ENCODE data around the gene VWC2.
"Not testable (repeated sequence)": the region's sequence is repeated elsewhere in the genome, so short reads cannot be mapped to it uniquely, and the experiment has no call there.

VWC2 gene

GRCh38 chr7:49803812-49804211 is 30.4 kb downstream of the VWC2 start:
- H3K27me3 Mint-ChIP-seq = peaks cover 7% of the 10 kb centered on the region
- no peaks in the 10 kb centered on the region for H3K9me3 Mint-ChIP-seq
- H3K4me1 Mint-ChIP-seq = no peaks in the 10 kb centered on the region
- no peak overlapping the region for H3K4me3 Mint-ChIP-seq
- H3K36me3 Mint-ChIP-seq = no peaks in the 10 kb centered on the region
- no peak overlapping the region for H3K27ac Mint-ChIP-seq

GRCh38 chr7:49805371-49806007 is 32.1 kb downstream of the VWC2 start:
- H3K36me3 Mint-ChIP-seq = no peaks in the 10 kb centered on the region
- peaks cover 7% of the 10 kb centered on the region for H3K27me3 Mint-ChIP-seq
- no peaks in the 10 kb centered on the region for H3K4me1 Mint-ChIP-seq
- no peak overlapping the region for H3K4me3 Mint-ChIP-seq
- no peaks in the 10 kb centered on the region for H3K9me3 Mint-ChIP-seq
- H3K27ac Mint-ChIP-seq = no peak overlapping the region

GRCh38 chr7:49812534-49812933 is 39.1 kb downstream of the VWC2 start:
- H3K4me1 Mint-ChIP-seq = no peaks in the 10 kb centered on the region
- no peaks in the 10 kb centered on the region for H3K27me3 Mint-ChIP-seq
- no peak overlapping the region for H3K27ac Mint-ChIP-seq
- peaks cover 6% of the 10 kb centered on the region for H3K9me3 Mint-ChIP-seq
- H3K36me3 Mint-ChIP-seq = no peaks in the 10 kb centered on the region
- H3K4me3 Mint-ChIP-seq = no peak overlapping the region

GRCh38 chr7:49817279-49817678 is 43.8 kb downstream of the VWC2 start:
- no peaks in the 10 kb centered on the region for H3K27me3 Mint-ChIP-seq
- H3K27ac Mint-ChIP-seq = no peak overlapping the region
- H3K9me3 Mint-ChIP-seq = peaks cover 6% of the 10 kb centered on the region
- no peak overlapping the region for H3K4me3 Mint-ChIP-seq
- no peaks in the 10 kb centered on the region for H3K4me1 Mint-ChIP-seq
- no peaks in the 10 kb centered on the region for H3K36me3 Mint-ChIP-seq

DNA sequence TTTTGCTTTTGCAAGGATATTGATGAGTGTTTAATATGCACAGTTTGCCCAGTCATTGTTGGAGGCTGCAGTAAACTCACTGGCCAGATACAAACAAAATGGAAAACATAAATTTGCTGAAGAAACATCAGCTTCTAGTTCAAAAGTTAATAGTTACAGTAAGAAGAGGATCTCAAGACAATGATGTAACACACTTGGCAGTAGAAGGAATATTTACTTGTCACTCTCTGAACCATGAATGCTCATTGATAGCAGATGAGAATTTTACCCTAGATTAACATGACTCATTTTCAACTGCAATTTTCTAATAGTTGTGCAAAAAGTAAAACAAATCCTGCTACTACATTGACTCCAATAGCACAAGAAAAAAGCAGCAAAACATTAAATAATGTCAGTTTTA is 47.7 kb downstream of the VWC2 start:
- no peak overlapping the region for H3K4me3 Mint-ChIP-seq
- H3K9me3 Mint-ChIP-seq = peaks cover 20% of the 10 kb centered on the region
- H3K36me3 Mint-ChIP-seq = no peaks in the 10 kb centered on the region
- no peak overlapping the region for H3K27ac Mint-ChIP-seq
- H3K4me1 Mint-ChIP-seq = no peaks in the 10 kb centered on the region
- H3K27me3 Mint-ChIP-seq = peaks cover 2% of the 10 kb centered on the region

- peaks cover 4% of the 10 kb centered on the region for H3K27me3 Mint-ChIP-seq
- H3K27ac Mint-ChIP-seq = no peak overlapping the region
- H3K9me3 Mint-ChIP-seq = peaks cover 23% of the 10 kb centered on the region
- no peak overlapping the region for H3K4me3 Mint-ChIP-seq
- H3K36me3 Mint-ChIP-seq = no peaks in the 10 kb centered on the region
- no peaks in the 10 kb centered on the region for H3K4me1 Mint-ChIP-seq
Observed at GRCh38 chr7:49822856-49823255, 49.4 kb downstream of the VWC2 start.

DNA sequence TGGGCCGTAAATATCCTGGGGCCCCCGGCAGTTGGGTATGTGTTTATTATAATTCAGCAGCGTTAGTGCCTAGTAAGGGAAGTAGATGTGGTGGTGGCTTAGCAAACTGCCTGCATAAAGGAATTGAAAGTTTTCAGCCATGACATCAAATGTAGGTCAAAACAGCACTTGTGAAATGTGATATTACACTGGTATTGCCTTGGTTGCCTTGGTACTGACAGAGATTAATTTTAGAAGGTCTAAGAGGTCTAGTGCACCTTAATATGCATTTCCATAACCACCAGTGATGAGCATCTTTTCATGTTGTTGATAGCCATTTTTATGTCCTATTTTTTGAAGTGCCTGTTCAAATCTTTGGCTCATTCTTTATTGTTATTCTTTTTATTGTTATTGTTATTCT is 50.1 kb downstream of the VWC2 start:
- Mint-ChIP-seq H3K36me3 (no peaks in the 10 kb centered on the region), H3K4me3 (no peak overlapping the region), H3K4me1 (no peaks in the 10 kb centered on the region), H3K9me3 (peaks cover 25% of the 10 kb centered on the region), H3K27me3 (peaks cover 6% of the 10 kb centered on the region), H3K27ac (no peak overlapping the region)

- no peaks in the 10 kb centered on the region for H3K9me3 Mint-ChIP-seq
- no peaks in the 10 kb centered on the region for H3K27me3 Mint-ChIP-seq
- no peak overlapping the region for H3K27ac Mint-ChIP-seq
- H3K4me1 Mint-ChIP-seq = no peaks in the 10 kb centered on the region
- H3K36me3 Mint-ChIP-seq = no peaks in the 10 kb centered on the region
- H3K4me3 Mint-ChIP-seq = no peak overlapping the region
Observed at GRCh38 chr7:49839863-49840645, 66.6 kb downstream of the VWC2 start.

DNA sequence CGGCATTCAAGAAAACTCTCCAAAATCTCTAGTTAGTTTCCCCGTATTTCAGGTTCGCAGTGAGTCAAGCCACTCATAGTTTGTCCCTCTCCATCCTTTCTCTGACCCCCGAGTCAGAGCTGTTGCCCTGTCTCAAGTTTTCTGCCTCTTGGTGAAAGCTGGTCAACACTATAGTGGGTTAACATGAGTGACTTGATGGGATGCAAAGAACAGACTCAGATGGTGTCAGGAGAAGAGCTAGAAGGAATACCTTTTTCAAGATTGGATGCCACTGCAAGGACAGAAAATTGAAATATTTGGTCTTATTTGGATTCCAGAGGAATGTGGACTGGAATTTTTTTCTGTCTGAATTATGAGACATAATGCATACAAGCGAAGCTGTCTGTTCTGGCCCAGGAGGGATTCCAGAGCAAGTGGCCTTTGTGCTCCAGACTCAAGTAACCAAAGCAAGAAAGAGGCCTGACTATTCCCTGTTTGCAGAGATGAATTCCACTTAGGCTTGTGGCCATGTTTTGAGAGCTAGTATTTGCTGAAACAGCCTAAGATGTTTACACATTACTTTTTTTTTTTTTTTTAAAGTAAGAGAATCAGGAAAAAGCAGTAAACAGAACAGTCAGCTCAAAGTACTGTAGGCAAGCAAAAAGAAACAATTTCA is 67.4 kb downstream of the VWC2 start:
- H3K4me1 Mint-ChIP-seq = no peaks in the 10 kb centered on the region
- H3K36me3 Mint-ChIP-seq = no peaks in the 10 kb centered on the region
- H3K4me3 Mint-ChIP-seq = no peak overlapping the region
- no peaks in the 10 kb centered on the region for H3K9me3 Mint-ChIP-seq
- H3K27ac Mint-ChIP-seq = no peak overlapping the region
- H3K27me3 Mint-ChIP-seq = no peaks in the 10 kb centered on the region

DNA sequence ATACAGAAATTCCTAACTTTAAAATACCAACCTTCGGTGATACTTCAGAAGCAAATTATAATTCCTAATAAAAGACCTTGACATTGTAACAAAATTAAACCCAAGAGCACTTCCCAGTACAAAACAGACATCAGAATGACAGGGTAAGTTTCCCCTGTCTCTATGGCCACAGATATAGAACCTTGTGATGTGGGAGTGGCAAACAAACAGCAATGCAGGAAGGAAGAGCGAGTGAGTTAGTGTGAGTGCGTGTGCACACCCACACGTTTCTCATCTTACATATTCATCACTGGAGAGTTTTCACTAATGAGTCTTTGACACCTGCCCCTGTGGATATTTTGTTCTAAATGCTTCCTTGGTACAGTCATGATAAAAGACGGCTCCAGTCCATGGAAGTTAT is 72.2 kb downstream of the VWC2 start:
- Mint-ChIP-seq H3K4me1 (no peaks in the 10 kb centered on the region), H3K4me3 (no peak overlapping the region), H3K27ac (no peak overlapping the region), H3K36me3 (no peaks in the 10 kb centered on the region), H3K9me3 (no peaks in the 10 kb centered on the region), H3K27me3 (peaks cover 2% of the 10 kb centered on the region)

DNA sequence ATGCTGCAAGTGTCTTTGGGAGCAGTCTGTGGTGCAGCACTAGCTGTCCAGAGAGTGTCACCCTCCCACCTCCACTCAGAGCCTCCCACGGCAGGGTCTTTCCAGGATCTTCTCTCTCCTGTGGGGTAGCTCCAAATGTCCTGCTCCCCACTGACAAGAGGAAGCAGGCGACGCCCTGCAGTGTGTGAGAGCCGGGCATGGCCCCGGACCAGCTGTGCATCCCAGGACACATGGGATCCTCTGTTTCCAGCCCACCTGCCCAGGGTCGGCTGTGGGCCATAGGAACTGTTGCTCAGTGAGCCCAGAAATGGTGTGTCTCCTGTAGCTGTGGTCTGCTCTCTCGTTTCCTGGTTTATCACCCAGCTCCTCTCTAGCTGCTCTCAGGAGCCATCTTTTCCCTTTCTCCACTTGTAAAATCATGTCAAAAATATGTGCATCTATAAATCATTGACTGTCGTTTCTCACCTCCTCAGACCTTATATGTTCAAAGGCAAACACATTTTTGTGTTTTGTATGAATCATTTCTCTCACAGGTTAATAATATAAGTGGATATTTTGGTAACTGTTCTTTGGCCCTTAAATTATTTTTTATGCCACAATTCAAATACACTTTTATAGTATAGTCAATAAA is 74.9 kb downstream of the VWC2 start:
- no peaks in the 10 kb centered on the region for H3K4me1 Mint-ChIP-seq
- no peaks in the 10 kb centered on the region for H3K36me3 Mint-ChIP-seq

DNA sequence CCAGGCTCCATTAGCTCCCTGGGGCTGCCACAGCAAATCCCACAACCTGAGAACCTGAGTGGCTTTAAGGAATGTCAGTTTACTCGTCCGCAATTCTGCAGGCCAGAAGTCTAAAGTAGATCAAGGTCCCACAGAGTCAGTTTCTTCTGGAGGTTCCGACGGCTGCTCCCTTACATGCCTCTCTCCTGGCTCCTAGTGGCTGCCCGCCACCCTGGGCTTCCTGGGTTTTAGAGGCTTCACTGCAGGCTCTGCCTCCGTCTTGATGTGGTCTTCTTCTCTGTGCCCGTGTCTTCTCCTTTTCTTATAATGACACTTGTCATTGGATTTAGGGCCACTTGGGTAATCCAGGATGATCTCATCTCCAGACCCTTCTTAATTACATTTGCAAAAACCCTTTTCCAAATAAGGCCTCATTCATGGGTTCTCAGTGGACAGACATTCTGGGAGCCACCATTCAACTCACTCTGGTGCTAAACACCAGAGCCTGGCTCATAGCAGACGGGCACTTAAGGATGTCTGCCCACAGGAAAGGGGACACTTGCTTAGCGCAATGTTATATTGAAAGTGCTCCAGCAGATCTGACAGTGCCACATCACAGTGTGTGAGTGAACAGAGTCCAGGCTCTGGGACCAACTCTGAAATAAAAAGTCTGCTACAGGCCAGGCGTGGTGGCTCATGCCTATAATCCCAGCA is 77.6 kb downstream of the VWC2 start:
- H3K4me1 Mint-ChIP-seq = no peaks in the 10 kb centered on the region
- no peak overlapping the region for H3K27ac Mint-ChIP-seq
- H3K36me3 Mint-ChIP-seq = no peaks in the 10 kb centered on the region
- H3K27me3 Mint-ChIP-seq = peaks cover 3% of the 10 kb centered on the region
- no peak overlapping the region for H3K4me3 Mint-ChIP-seq
- no peaks in the 10 kb centered on the region for H3K9me3 Mint-ChIP-seq

More for the DNA sequence above, 74.9 kb downstream of the VWC2 start:
- no peaks in the 10 kb centered on the region for H3K9me3 Mint-ChIP-seq
- H3K27me3 Mint-ChIP-seq = peaks cover 2% of the 10 kb centered on the region
- no peak overlapping the region for H3K27ac Mint-ChIP-seq
- H3K4me3 Mint-ChIP-seq = no peak overlapping the region

- not testable (repeated sequence) for H3K4me3 Mint-ChIP-seq, H3K36me3 Mint-ChIP-seq, H3K27me3 Mint-ChIP-seq, H3K9me3 Mint-ChIP-seq, H3K27ac Mint-ChIP-seq, H3K4me1 Mint-ChIP-seq
Observed at GRCh38 chr7:49851614-49851934, 78.1 kb downstream of the VWC2 start.

- no peaks in the 10 kb centered on the region for H3K36me3 Mint-ChIP-seq
- H3K4me3 Mint-ChIP-seq = no peak overlapping the region
- no peaks in the 10 kb centered on the region for H3K9me3 Mint-ChIP-seq
- H3K27me3 Mint-ChIP-seq = peaks cover 3% of the 10 kb centered on the region
- H3K4me1 Mint-ChIP-seq = no peaks in the 10 kb centered on the region
- no peak overlapping the region for H3K27ac Mint-ChIP-seq
Observed at GRCh38 chr7:49852619-49853462, 79.4 kb downstream of the VWC2 start.

Data from activated naive CD4-positive, alpha-beta T cell treated with anti-CD3 and anti-CD28 coated beads, Interleukin-2, amount 50 U/mL, for 24 hours (primary cell).